Activated CD4-positive, alpha-beta memory T cell treated with anti-CD3 and anti-CD28 coated beads, Interleukin-2, amount 10 ng/mL, durations not matched to agents 7 days and 5 days (primary cell): Measurements from ENCODE around the gene C1QTNF1. TPM values are rescaled to one million over a fixed set of nuclear protein-coding genes. Genes with fewer than 3 reads are reported as not detected.

Source experiments
- CTCF ChIA-PET: fragments of 350-600 bp; sonication (Branson Sonifier 250); formaldehyde crosslinking; loops from one replicate; lab custom pipeline; 2021; ENCODE audit warnings: antibody characterized with exemption, inconsistent platforms; lab: Charles Lee
- POLR2A ChIA-PET: fragments of 350-600 bp; sonication (Branson Sonifier 250); formaldehyde crosslinking; loops from one replicate; lab custom pipeline; 2021; ENCODE audit warnings: antibody characterized with exemption; lab: Charles Lee
- DNase-seq: peaks from one replicate; pipeline ENCODE4 v3.0.0-alpha.2; 2020
- H3K27ac Mint-ChIP-seq: one replicate; pipeline ENCODE4 v1.8.0; 2021; ENCODE audit warnings: mild to moderate bottlenecking, mixed read lengths
- H3K27me3 Mint-ChIP-seq: one replicate; pipeline ENCODE4 v1.8.0; 2021; ENCODE audit warnings: mixed read lengths
- H3K36me3 Mint-ChIP-seq: one replicate; pipeline ENCODE4 v1.8.0; 2021; ENCODE audit warnings: low read depth, mixed read lengths
- H3K4me1 Mint-ChIP-seq: one replicate; pipeline ENCODE4 v1.8.0; 2021; ENCODE audit warnings: mixed read lengths
- H3K4me3 Mint-ChIP-seq: one replicate; pipeline ENCODE4 v1.8.0; 2021; ENCODE audit warnings: mild to moderate bottlenecking, mixed read lengths
- H3K9me3 Mint-ChIP-seq: one replicate; pipeline ENCODE4 v1.8.0; 2021; ENCODE audit warnings: mixed read lengths
- total RNA-seq, 2 experiments: library from RNA; stranded (reverse); gene quantifications; one replicate each; pipeline ENCODE4 v1.2.3, GENCODE V29; 2021

Gene C1QTNF1
- total RNA-seq, 2 experiments from 2014 or later: not detected

- no peaks in the 10 kb centered on the region for H3K9me3 Mint-ChIP-seq
- ChIA-PET POLR2A (no interaction called here), CTCF (no interaction called here)
- H3K27me3 Mint-ChIP-seq: peaks cover 4% of the 10 kb centered on the region
- H3K27ac Mint-ChIP-seq: no peak overlapping the region
- peaks cover 10% of the 10 kb centered on the region for H3K4me1 Mint-ChIP-seq
- DNase-seq: no peak
- H3K36me3 Mint-ChIP-seq: no peaks in the 10 kb centered on the region
- H3K4me3 Mint-ChIP-seq: no peak overlapping the region
Observed at GRCh38 chr17:79091226-79091670, 67.3 kb downstream of the C1QTNF1 start.

GRCh38 chr17:79092567-79092966 is 68.6 kb downstream of the C1QTNF1 start:
- ChIA-PET CTCF (no interaction called here), POLR2A (no interaction called here)
- H3K9me3 Mint-ChIP-seq: no peaks in the 10 kb centered on the region
- peaks cover 4% of the 10 kb centered on the region for H3K27me3 Mint-ChIP-seq
- H3K4me1 Mint-ChIP-seq: peaks cover 10% of the 10 kb centered on the region
- H3K27ac Mint-ChIP-seq: no peak overlapping the region
- H3K36me3 Mint-ChIP-seq: no peaks in the 10 kb centered on the region
- H3K4me3 Mint-ChIP-seq: no peak overlapping the region
- DNase-seq: no peak

GRCh38 chr17:79093270-79093669 is 69.3 kb downstream of the C1QTNF1 start:
- Mint-ChIP-seq H3K4me3 (no peak overlapping the region), H3K36me3 (no peaks in the 10 kb centered on the region), H3K9me3 (no peaks in the 10 kb centered on the region), H3K27me3 (peaks cover 11% of the 10 kb centered on the region), H3K27ac (no peak overlapping the region), H3K4me1 (peaks cover 10% of the 10 kb centered on the region)
- no peak for DNase-seq
- CTCF ChIA-PET: interaction anchor here (1.3 to 1.5 kb wide), 2 partner anchors 10 to 295 kb away, joined by 3 to 4 read pairs; no protein-coding TSS in a partner anchor
- POLR2A ChIA-PET: no interaction called here

GRCh38 chr17:79094261-79094660 is 70.3 kb downstream of the C1QTNF1 start:
- H3K4me3 Mint-ChIP-seq: no peak overlapping the region
- H3K27me3 Mint-ChIP-seq: peaks cover 11% of the 10 kb centered on the region
- H3K9me3 Mint-ChIP-seq: no peaks in the 10 kb centered on the region
- DNase-seq: no peak
- no peaks in the 10 kb centered on the region for H3K36me3 Mint-ChIP-seq
- H3K27ac Mint-ChIP-seq: no peak overlapping the region
- peaks cover 10% of the 10 kb centered on the region for H3K4me1 Mint-ChIP-seq
- ChIA-PET CTCF (interaction anchor here (0.7 to 1.5 kb wide), 3 partner anchors 9 to 294 kb away, joined by 3 to 4 read pairs (median 3); no protein-coding TSS in a partner anchor), POLR2A (interaction anchor here (1.0 to 1.3 kb wide), 2 partner anchors 9 to 20 kb away, joined by 3 to 4 read pairs; partner anchors contain the start of gene ENGASE)

- Mint-ChIP-seq H3K9me3 (no peaks in the 10 kb centered on the region), H3K36me3 (no peaks in the 10 kb centered on the region), H3K27me3 (peaks cover 11% of the 10 kb centered on the region), H3K4me3 (no peak overlapping the region), H3K4me1 (peaks cover 10% of the 10 kb centered on the region), H3K27ac (no peak overlapping the region)
- ChIA-PET CTCF (no interaction called here), POLR2A (interaction anchor here (1.0 kb wide), 1 partner anchor 10 kb away, joined by 3 read pairs; no protein-coding TSS in a partner anchor)
- no peak for DNase-seq
Observed at GRCh38 chr17:79095345-79096055, 71.5 kb downstream of the C1QTNF1 start.

- Mint-ChIP-seq H3K27ac (no peak overlapping the region), H3K4me3 (no peak overlapping the region), H3K27me3 (peaks cover 11% of the 10 kb centered on the region), H3K4me1 (peaks cover 10% of the 10 kb centered on the region), H3K36me3 (no peaks in the 10 kb centered on the region), H3K9me3 (no peaks in the 10 kb centered on the region)
- POLR2A ChIA-PET: no interaction called here
- CTCF ChIA-PET: no interaction called here
- DNase-seq: no peak
Observed at GRCh38 chr17:79096477-79096876, 72.5 kb downstream of the C1QTNF1 start.

GRCh38 chr17:79097226-79098055 is 73.5 kb downstream of the C1QTNF1 start:
- H3K4me3 Mint-ChIP-seq: no peak overlapping the region
- CTCF ChIA-PET: no interaction called here
- H3K27me3 Mint-ChIP-seq: peaks cover 11% of the 10 kb centered on the region
- peaks cover 7% of the 10 kb centered on the region for H3K4me1 Mint-ChIP-seq
- H3K36me3 Mint-ChIP-seq: no peaks in the 10 kb centered on the region
- H3K9me3 Mint-ChIP-seq: no peaks in the 10 kb centered on the region
- H3K27ac Mint-ChIP-seq: no peak overlapping the region
- no peak for DNase-seq
- POLR2A ChIA-PET: no interaction called here

GRCh38 chr17:79098282-79098867 is 74.4 kb downstream of the C1QTNF1 start:
- Mint-ChIP-seq H3K27ac (no peak overlapping the region), H3K27me3 (peaks cover 12% of the 10 kb centered on the region), H3K4me1 (peaks cover 2% of the 10 kb centered on the region), H3K4me3 (no peak overlapping the region), H3K9me3 (no peaks in the 10 kb centered on the region), H3K36me3 (no peaks in the 10 kb centered on the region)
- CTCF ChIA-PET: no interaction called here
- POLR2A ChIA-PET: no interaction called here
- no peak for DNase-seq

Other genes starting within 250 kb of the C1QTNF1 start
- 100 to 1,000 TPM; 288 to 309 TPM for gene CYTH1, start 241.9 kb upstream of the C1QTNF1 start, total RNA-seq
- 10 to 100 TPM; 95.4 to 96.8 TPM for gene USP36, start 183.4 kb upstream of the C1QTNF1 start, total RNA-seq
- not detected for gene CEP295NL, start 121.0 kb upstream of the C1QTNF1 start, total RNA-seq
- gene TIMP2, start 98.8 kb upstream of the C1QTNF1 start, total RNA-seq: 1 to 10 TPM; 3.3 TPM
- gene LGALS3BP, start 44.2 kb upstream of the C1QTNF1 start, total RNA-seq: 100 to 1,000 TPM; 209 to 219 TPM
- gene CANT1, start 14.4 kb upstream of the C1QTNF1 start, total RNA-seq: 10 to 100 TPM; 78.4 to 81.1 TPM
- 10 to 100 TPM; 28.5 to 28.9 TPM for gene ENGASE, start 50.7 kb downstream of the C1QTNF1 start, total RNA-seq